Liver (tissue), 9 donors: ENCODE data around the gene CEP131. TPM values are rescaled to one million over a fixed set of nuclear protein-coding genes. Genes with fewer than 3 reads are reported as not detected.

Experiments used
- DNase-seq: peaks from one replicate; pipeline ENCODE4 v3.0.0-alpha.2; 2017; ENCODE audit warnings: low spot score
- H3K27ac ChIP-seq, 2 donors: one replicate each; pipeline ENCODE4 v1.7.0; 2013; ENCODE audit warnings: inconsistent platforms in 2 of 2, low read length in 2 of 2, control low read depth in 1 of 2, low read depth in 1 of 2, mild to moderate bottlenecking in 1 of 2
- H3K27me3 ChIP-seq, 4 donors: one replicate each; pipeline versions ENCODE4 v1.6.1 to v1.7.0; 2013; ENCODE audit warnings: low read length in 3 of 4, inconsistent platforms in 1 of 4, mild to moderate bottlenecking in 1 of 4, moderate library complexity in 1 of 4; ENCODE audit not compliant: control insufficient read depth in 4 of 4, insufficient read depth in 4 of 4
- H3K36me3 ChIP-seq, 4 donors: one replicate each; pipeline versions ENCODE4 v1.6.1 to v1.7.0; 2013; ENCODE audit warnings: low read length in 3 of 4, mild to moderate bottlenecking in 3 of 4, low read depth in 1 of 4, moderate library complexity in 1 of 4; ENCODE audit not compliant: control insufficient read depth in 4 of 4, insufficient read depth in 3 of 4
- H3K4me1 ChIP-seq, 4 donors: one replicate each; pipeline versions ENCODE4 v1.6.1 to v1.7.0; 2013; ENCODE audit warnings: low read length in 3 of 4, mild to moderate bottlenecking in 3 of 4, moderate library complexity in 1 of 4; ENCODE audit not compliant: control insufficient read depth in 4 of 4, insufficient read depth in 4 of 4
- H3K4me3 ChIP-seq, 3 donors: one replicate each; pipeline versions ENCODE4 v1.6.1 to v1.7.0; 2013; ENCODE audit warnings: low read length in 3 of 3, control low read depth in 1 of 3, low read depth in 1 of 3, mild to moderate bottlenecking in 1 of 3
- H3K9ac ChIP-seq, 2 donors: one replicate each; pipeline ENCODE4 v1.7.0; 2013; ENCODE audit warnings: low read length in 2 of 2, mild to moderate bottlenecking in 2 of 2, moderate library complexity in 2 of 2, control low read depth in 1 of 2, low read depth in 1 of 2
- H3K9me3 ChIP-seq, 4 donors: one replicate each; pipeline versions ENCODE4 v1.6.1 to v1.7.0; 2013; ENCODE audit warnings: low read length in 3 of 4; ENCODE audit not compliant: control insufficient read depth in 4 of 4
- EGR1 ChIP-seq, 2 donors: IDR thresholded peaks; 2 replicates each; pipeline ENCODE4 v1.6.1; 2016 to 2018; ENCODE audit warnings: antibody characterized with exemption in 2 of 2, low read depth in 2 of 2
- FOXA1 ChIP-seq: IDR thresholded peaks from 2 replicates; pipeline ENCODE4 v1.6.1; 2016; ENCODE audit warnings: antibody characterized with exemption
- FOXA2 ChIP-seq: IDR thresholded peaks from 2 replicates; pipeline ENCODE4 v1.6.1; 2016; ENCODE audit warnings: antibody characterized with exemption
- HNF4A ChIP-seq, 2 donors: conservative IDR thresholded peaks; 2 replicates each; pipeline ENCODE4 v1.6.1; 2016; ENCODE audit warnings: antibody characterized with exemption in 2 of 2, mild to moderate bottlenecking in 2 of 2
- NR2F2 ChIP-seq: IDR thresholded peaks from 2 replicates; pipeline ENCODE4 v1.6.1; 2016; ENCODE audit warnings: antibody characterized with exemption
- RAD21 ChIP-seq, 2 donors: IDR thresholded peaks; 2 replicates each; pipeline ENCODE4 v1.6.1; 2016; ENCODE audit warnings: antibody characterized with exemption in 2 of 2, mild to moderate bottlenecking in 2 of 2
- TAF1 ChIP-seq: conservative IDR thresholded peaks from 2 replicates; pipeline ENCODE4 v1.6.1; 2016; ENCODE audit warnings: antibody characterized with exemption, mild to moderate bottlenecking
- YY1 ChIP-seq: IDR thresholded peaks from 2 replicates; pipeline ENCODE4 v1.6.1; 2016; ENCODE audit warnings: antibody characterized with exemption, mild to moderate bottlenecking
- WGBS: extraction: QIAGEN DNeasy Blood & Tissue Kit; methylation state at CpG from one replicate; pipeline ENCODE4 v1.1.7; 2013; 5-methylcytosine and 5-hydroxymethylcytosine counted together
- polyA plus RNA-seq, 2 donors: library from polyadenylated mRNA; stranded (reverse) in 1 of 2; unstranded in 1 of 2; fragments of 200-250 nt in 1 of 2; fragments of >200 nt in 1 of 2; fragmentation: Nextera tagmentation in 1 of 2; extraction: Ambion mirVana in 1 of 2; gene quantifications; one replicate each; pipeline versions ENCODE4 v1.2.1 to v1.2.3, GENCODE V29; 2013 to 2015
- total RNA-seq, 2 donors: library from RNA; depleted of rRNA; stranded (reverse); fragments of >200 nt; gene quantifications; one replicate each; pipeline ENCODE4 v1.2.3, GENCODE V29; 2014
- TF ChIP-seq, protein P1 (sequence below): IDR thresholded peaks from 2 replicates; pipeline ENCODE4 v1.6.1; 2016; ENCODE audit warnings: antibody characterized with exemption
- TF ChIP-seq, protein P2 (sequence below): IDR thresholded peaks from 2 replicates; pipeline ENCODE4 v1.6.1; 2016; ENCODE audit warnings: antibody characterized with exemption, mild to moderate bottlenecking
- TF ChIP-seq, protein P3 (sequence below): IDR thresholded peaks from 2 replicates; pipeline ENCODE4 v1.6.1; 2016; ENCODE audit warnings: antibody characterized with exemption
- TF ChIP-seq, protein P4 (sequence below): IDR thresholded peaks from 2 replicates; pipeline ENCODE4 v1.6.1; 2016; ENCODE audit warnings: antibody characterized with exemption
- donor health status: healthy.
- donor health status: healthy.
- donor health status: healthy.
- donor health status: healthy.
- donor health status: healthy.

Gene CEP131
- total and polyA plus RNA-seq, 4 donors = 0.71 to 6.3 (median 2.2) TPM

DNA sequence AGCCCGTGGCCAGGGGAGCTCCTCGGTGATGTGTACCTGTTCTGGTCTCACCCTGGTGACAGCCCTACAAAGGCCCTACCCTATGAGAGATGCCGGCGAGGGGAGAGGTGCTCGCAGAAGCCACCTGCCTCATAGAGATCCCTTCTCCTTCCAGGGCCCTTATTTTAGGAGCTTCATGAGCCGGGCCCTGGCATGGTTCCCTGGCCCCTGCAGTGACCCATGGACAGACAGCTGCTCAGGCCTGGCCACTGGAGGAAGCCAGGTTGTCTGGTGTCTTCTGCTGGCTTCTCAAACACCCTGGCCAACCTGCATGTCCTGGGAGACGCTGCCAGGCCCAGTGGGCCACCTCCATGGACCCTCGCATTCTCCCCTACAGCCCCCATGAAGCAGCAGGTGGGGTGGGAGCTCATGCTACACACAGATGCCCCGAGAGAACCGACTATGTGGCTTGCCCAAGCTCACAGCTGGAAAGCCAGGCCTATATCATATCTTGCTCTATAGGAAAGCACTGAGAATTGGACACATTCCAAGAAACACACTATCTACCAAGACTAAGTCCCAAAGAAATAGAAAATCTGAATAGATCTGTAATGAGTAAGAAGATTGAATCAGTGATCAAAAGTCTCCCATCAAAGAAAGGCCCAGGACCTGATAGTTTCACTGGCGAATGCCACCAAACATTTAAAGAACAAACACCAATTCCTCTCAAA lies 49.6 kb downstream of the CEP131 start:
- Histone ChIP-seq H3K27ac (no peak overlapping the region), H3K36me3 (no peaks in the 10 kb centered on the region), H3K27me3 (no peaks in the 10 kb centered on the region), H3K4me1 (no peaks in the 10 kb centered on the region), H3K9me3 (no peaks in the 10 kb centered on the region), H3K9ac (no peak overlapping the region), H3K4me3 (no peak overlapping the region)
- 92% methylated on average over 11 of the region's 11 CpGs for WGBS
- TF ChIP-seq TAF1 = no peak
- DNase-seq = no peak

DNA sequence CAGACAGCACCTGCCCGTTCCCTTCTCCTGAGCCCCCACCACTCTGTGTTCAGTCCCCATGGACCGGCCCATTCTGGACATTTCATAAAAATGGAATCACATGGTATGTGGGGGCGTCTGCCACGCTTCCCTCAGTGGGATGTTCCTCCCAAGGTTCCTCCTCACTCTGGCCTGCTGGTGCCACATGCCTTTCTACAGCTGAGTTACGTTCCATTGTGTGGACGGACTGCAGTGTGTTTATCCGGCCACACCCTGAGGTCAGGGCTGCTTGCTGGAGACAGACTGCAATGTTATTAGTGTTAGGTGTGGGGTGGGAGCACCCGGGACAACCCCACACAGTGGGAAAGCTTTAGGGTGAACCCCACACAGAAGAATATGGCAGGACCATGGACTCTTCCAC lies 50.8 kb downstream of the CEP131 start:
- Histone ChIP-seq H3K36me3 (no peaks in the 10 kb centered on the region), H3K4me1 (no peaks in the 10 kb centered on the region), H3K9ac (no peak overlapping the region), H3K27ac (no peak overlapping the region), H3K9me3 (no peaks in the 10 kb centered on the region), H3K4me3 (no peak overlapping the region), H3K27me3 (no peaks in the 10 kb centered on the region)
- TF ChIP-seq NR2F2 = no peak
- TF ChIP-seq, protein P1, sequence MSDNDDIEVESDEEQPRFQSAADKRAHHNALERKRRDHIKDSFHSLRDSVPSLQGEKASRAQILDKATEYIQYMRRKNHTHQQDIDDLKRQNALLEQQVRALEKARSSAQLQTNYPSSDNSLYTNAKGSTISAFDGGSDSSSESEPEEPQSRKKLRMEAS = no peak
- DNase-seq = no peak
- WGBS = 84% methylated on average over 8 of the region's 8 CpGs

DNA sequence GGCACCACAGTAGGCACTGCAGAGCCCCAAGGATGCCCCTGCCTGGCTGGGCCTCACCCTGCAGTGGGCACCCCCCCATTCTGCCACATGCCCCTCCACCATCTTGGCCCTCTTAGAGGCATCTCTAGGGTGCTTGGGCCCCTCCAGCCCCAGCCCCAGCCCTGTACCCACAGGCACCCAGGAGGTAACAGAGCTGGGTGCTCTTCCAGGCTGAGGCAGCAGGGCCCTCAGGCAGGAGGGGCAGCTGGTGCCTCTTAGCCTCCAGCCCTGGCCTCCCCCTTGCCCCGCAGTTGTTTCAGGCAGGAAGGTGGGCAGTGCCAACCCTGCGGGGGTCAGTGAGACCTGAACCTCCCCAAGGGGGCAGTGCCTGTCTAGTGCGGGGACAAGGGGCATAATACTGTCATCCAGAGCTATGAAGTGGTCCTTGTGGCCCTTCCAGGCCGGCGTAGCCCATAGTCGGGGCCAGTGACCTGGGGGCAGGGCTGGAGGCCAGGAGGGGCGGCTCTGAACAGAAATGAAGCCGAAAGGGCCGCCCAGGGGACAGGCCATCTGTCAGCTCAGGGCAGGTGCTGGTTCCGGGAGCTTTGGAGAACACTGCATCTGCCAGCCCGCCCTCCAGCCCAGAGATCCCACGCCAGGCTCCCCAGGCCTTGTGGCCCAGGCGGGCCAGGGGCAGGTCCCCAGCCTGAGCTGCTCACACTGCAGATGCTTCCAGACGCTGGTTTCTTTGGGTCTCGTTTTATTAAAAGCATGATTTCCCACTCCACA lies 51.9 kb downstream of the CEP131 start:
- DNase-seq = no peak
- H3K4me3 ChIP-seq = no peak overlapping the region

More for the DNA sequence above, 51.9 kb downstream of the CEP131 start:
- Histone ChIP-seq H3K9me3 (no peaks in the 10 kb centered on the region), H3K9ac (no peak overlapping the region), H3K27ac (no peak overlapping the region), H3K4me1 (peaks cover 0 to 3% (median 0%) of the 10 kb centered on the region in 4 donors), H3K36me3 (no peaks in the 10 kb centered on the region), H3K27me3 (no peaks in the 10 kb centered on the region)
- TF ChIP-seq, protein P2, sequence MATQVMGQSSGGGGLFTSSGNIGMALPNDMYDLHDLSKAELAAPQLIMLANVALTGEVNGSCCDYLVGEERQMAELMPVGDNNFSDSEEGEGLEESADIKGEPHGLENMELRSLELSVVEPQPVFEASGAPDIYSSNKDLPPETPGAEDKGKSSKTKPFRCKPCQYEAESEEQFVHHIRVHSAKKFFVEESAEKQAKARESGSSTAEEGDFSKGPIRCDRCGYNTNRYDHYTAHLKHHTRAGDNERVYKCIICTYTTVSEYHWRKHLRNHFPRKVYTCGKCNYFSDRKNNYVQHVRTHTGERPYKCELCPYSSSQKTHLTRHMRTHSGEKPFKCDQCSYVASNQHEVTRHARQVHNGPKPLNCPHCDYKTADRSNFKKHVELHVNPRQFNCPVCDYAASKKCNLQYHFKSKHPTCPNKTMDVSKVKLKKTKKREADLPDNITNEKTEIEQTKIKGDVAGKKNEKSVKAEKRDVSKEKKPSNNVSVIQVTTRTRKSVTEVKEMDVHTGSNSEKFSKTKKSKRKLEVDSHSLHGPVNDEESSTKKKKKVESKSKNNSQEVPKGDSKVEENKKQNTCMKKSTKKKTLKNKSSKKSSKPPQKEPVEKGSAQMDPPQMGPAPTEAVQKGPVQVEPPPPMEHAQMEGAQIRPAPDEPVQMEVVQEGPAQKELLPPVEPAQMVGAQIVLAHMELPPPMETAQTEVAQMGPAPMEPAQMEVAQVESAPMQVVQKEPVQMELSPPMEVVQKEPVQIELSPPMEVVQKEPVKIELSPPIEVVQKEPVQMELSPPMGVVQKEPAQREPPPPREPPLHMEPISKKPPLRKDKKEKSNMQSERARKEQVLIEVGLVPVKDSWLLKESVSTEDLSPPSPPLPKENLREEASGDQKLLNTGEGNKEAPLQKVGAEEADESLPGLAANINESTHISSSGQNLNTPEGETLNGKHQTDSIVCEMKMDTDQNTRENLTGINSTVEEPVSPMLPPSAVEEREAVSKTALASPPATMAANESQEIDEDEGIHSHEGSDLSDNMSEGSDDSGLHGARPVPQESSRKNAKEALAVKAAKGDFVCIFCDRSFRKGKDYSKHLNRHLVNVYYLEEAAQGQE = no peak
- TF ChIP-seq RAD21 (IDR thresholded peaks at IDR 0.05) = no peak
- TF ChIP-seq, protein P3, sequence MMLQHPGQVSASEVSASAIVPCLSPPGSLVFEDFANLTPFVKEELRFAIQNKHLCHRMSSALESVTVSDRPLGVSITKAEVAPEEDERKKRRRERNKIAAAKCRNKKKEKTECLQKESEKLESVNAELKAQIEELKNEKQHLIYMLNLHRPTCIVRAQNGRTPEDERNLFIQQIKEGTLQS = no peak
- no peak for TF ChIP-seq NR2F2
- TF ChIP-seq, protein P1 = no peak
- TF ChIP-seq FOXA1 = no peak
- no peak for TF ChIP-seq EGR1 (IDR thresholded peaks at IDR 0.05; ENCODE audit: low read depth in 2 of 2)
- TF ChIP-seq FOXA2 = no peak
- TF ChIP-seq, protein P4, sequence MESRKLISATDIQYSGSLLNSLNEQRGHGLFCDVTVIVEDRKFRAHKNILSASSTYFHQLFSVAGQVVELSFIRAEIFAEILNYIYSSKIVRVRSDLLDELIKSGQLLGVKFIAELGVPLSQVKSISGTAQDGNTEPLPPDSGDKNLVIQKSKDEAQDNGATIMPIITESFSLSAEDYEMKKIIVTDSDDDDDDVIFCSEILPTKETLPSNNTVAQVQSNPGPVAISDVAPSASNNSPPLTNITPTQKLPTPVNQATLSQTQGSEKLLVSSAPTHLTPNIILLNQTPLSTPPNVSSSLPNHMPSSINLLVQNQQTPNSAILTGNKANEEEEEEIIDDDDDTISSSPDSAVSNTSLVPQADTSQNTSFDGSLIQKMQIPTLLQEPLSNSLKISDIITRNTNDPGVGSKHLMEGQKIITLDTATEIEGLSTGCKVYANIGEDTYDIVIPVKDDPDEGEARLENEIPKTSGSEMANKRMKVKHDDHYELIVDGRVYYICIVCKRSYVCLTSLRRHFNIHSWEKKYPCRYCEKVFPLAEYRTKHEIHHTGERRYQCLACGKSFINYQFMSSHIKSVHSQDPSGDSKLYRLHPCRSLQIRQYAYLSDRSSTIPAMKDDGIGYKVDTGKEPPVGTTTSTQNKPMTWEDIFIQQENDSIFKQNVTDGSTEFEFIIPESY = no peak
- TF ChIP-seq HNF4A (conservative IDR thresholded peaks at IDR 0.05) = no peak
- no peak for TF ChIP-seq YY1
- 86% methylated on average over 15 of the region's 15 CpGs for WGBS
